ENCODE measurements around the gene CPSF3.

Gene CPSF3

DNA sequence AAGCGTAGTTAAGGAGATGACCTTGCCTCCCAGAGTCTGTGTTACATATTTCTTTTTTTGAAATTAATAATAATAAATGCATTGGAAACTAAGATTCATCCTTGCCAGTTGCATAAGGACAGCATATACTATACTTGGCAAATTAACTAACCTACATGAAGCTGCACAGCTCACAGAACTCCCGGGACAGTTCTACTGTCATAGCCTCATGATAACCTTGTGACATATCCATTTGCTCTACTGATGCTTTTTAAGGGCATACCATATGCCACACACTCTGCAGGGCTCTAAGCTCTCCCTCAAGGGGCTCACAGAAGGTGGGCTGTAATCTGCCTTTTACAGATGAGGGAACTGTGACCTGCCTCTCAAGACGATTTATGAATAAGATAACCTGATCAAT lies 3.9 kb upstream of the CPSF3 start:
- no peak for DNase-seq (ENCODE audit: low read depth)

DNA sequence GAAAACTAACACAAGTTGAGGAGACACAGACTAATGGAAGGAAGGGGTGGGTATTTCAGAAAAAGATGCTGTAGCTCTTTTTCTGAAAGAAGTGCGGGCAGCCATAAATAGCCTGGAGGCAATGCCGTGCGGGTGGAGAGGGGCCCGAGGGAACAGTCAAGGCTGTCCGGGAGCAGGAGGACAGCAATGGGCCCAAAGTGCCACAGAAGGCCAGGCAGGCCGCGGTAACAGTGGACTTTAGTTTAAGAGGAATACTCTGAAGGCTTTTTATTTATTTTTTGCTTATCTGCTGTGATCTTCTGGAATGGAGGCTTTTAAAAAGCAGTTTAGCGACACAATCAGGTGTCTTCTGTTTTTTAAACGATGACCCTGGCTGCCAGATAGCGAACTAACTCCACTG lies 3.0 kb upstream of the CPSF3 start:
- DNase-seq (ENCODE audit: low read depth) = no peak

DNA sequence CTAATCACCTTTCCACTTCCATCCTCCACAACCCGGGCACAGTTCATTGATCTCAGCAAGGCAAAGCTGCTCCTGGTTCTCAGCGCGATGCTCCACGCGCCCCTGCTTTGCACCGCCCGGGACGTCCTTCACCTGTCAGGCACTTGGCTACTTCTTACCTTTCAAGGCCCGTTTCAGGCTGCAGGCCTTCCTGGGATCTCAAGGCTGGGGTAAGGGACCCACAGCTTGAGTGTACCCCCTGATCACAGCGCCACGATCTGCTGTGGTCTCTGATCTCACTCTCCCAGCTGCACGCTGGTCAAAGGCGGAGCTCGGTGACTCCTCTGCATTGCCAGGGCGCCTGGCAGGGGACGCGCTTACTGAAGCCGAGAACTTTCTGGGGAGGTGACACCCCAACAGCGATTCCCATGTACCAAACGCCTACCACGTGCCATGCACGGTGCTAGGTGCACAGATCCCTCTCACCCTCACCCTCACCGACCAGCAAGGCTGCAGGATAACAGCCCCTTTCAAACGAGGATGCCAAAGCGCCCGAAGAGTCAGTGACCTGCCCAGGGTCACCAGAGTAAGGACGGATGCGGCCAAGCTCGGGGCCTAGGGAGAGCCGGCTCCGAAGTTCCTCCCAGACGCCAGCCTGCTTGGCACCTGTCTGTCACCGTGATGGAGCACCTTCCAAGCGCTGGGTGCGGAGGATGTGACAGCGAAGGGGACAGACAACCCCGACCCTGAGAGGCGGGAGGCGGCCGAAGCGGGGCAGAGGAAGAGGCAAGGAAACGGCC lies 944 bp upstream of the CPSF3 start:
- DNase-seq (ENCODE audit: low read depth) = peak; percentile 17

DNA sequence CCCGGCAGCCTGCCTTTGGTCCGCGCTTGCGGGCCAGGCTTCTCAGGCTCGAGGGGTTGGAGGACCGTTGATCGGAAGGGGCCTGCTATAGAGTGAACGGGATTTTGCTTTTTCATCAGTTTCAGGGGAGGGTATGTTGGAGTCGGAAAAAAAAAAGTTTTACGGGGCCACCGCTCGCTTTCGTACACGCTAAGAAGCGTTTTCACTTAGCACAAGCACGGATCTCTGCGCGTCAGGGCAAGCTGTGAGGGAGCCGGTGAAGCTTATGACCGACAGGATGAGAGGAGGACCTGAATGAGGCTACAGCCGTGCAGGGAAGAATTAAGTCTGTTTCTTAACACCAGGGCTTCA lies 443 bp downstream of the CPSF3 start:
- no peak for DNase-seq (ENCODE audit: low read depth)

DNA sequence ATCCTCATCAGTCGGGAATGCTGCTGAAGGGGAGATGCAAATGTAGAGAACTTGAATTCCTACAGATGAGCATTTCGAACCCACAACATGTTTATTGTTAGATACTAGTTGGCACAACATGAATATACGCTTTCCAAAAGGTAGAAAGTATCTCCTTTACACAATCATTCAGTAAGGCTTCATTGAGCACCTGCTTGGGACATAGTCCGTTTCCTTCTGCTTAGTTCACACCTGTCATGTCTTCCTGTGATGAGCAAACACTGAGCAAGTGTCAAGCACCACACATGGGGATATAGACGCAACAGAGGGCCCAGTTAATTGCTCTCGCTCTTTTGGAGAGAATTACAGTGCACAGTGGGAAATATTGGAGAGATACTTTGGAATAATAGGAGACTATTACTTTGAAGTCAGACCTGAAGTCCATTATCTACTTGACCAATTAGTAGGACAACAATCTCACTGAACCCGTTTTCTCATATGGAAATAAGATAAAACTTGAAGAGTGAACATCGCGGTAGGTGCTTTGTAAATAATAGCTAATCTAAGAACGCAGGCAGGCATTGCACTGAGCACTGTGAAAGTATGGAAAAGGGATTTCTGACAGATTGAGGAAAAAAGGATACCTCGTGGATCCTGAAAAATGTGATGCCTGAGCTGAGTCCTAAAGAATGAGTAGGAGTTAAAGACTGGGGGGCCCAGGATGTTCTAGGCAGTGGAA lies 1.2 kb downstream of the CPSF3 start:
- no peak for DNase-seq (ENCODE audit: low read depth)

DNA sequence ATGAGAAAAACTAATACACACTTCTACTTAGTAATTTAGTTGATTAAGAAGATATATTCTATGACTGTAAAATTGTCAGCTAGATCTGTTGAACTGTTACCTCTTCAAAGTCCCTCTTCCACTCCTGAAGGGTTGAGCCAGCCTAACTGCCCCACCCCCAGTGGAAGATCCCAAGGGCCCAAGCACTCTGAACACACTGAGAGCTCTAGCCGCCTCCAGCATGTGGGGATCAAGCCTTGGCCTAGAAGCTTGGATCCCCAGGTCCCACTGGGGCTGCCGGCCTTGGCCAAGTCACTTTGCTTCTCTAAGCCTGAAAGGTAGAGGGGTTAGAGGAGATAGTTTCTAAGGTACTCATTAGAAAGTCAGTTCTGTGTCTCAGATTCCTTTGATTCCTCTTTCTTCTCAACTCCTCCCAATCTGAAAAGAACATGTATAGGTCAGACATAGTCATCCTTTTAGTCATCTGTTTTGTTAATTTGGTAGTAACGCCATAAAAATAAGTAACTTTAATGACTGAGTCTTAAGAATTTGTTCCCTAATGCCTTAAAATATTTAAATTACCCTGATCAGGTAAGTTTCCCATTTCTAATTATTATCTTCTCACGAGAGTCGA lies 5.6 kb downstream of the CPSF3 start:
- no peak for DNase-seq (ENCODE audit: low read depth)

DNA sequence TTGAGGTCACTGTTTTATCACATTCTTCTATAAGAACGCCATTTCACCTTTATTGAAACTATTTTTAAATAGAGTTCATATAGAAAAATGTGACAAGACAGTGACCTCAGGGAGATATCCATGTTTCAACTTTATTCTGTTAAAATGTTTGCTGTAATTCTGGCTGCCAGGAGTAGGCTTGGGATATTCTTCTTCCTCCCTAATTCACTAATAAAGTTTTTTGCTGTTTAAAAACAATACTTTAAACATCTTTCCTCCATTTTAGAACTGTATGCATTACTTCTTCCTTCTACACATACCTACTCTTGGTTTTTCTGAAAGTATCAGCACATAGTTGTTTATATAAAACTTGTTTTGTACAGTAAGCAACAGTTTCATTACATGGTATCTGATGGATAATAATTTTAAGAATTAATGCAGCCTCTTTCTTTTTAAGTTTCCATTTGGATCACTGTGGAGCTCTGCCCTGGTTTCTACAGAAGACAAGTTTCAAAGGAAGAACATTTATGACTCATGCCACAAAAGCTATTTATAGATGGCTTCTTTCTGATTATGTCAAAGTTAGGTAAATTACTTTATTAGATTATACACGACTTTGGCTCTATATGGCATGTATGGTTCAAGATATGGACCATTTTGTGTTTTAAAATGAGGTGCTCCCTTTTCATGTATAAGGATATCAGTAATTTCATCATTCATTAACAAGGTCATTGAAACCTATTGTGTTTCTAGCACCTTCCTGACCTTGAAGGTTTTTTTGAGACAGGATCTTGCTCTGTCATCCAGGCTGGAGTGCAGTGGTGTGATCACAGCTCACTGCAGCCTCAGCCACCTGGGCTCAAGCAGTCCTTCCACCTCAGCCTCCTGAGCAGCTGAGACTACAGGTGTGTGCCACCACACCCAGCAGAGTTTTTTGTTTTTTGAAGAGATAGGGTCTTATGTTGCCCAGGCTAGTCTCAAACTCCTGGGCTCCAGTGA lies 7.2 kb downstream of the CPSF3 start:
- DNase-seq (ENCODE audit: low read depth) = no peak

DNA sequence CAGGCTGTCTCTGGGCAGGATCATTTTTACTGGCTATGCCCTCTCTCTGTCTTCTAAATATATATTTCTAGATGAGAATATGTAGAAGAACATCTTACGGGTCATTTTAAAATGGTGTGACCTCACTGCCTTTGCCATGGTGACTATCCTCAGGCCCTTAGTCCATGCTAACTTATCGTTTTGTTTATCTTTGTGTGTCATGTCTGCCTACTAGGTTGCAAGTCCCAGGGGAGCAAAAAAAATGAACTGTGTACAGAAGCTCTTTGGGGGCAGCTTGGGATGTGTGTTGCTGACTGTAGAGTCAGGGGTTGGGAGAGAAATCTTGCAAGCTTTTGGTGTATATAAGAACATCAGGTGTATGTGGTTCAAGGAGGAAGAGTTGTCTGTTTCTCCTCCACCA lies 11.0 kb downstream of the CPSF3 start:
- no peak for DNase-seq (ENCODE audit: low read depth)

DNA sequence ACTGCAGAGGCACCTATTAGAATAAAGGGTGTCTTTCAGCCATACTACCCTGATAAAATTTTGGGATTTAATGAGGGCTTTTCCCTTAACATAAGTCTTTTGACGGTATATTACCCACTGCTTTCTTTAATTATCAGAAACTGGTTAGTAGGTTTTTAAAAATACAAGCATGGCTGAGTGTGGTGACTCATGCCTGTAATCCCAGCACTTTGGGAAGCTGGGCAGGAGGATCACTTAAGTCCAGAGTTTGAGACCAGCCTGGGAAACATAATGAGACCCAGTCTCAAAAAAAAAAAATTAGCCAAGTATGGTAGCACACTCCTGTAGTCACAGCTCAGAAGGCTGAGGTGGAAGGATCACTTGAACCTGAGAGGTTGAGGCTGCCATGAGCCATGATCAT lies 16.1 kb downstream of the CPSF3 start:
- no peak for DNase-seq (ENCODE audit: low read depth)

DNA sequence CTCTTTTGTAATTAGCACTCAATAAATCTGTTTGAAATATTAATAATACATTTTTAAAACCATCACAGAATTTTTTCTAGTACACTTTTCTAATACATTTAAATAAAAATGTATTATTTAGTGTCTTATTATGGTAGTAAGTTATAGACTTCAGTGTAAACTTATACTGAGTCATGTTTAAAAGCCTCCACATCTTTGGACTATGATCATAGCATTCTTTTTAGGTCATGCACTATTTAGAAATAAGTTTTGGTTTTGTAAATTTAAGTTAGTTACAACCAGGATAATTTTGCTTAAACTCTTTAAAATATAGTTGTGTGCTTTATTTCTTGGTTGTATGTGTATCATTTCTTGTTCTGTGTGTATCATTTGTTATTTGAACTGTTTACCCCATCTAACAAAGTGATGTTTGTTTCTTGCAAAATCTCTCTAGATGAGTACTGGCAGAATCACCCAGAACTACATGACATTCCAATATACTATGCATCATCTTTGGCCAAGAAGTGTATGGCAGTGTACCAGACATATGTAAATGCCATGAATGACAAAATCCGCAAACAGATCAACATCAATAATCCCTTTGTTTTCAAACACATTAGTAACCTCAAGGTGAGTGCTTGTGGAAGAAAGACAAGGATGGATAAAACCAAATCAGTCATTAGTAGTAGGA lies 16.7 kb downstream of the CPSF3 start:
- no peak for DNase-seq (ENCODE audit: low read depth)

DNA sequence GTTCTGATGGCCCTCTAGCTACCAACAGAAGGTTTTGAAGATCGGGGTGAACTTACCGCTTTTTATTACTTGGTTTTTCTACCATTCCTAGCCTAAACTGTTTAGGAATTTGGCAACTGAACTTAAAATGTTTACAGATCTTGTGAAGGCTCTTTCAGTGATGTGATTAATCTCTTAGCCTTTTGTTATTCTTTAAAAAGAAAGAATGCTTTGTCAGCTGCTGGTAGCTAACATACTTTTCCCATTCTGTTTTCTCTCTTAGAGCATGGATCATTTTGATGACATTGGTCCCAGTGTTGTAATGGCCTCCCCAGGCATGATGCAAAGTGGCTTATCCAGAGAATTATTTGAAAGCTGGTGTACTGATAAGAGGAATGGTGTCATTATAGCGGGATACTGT lies 18.1 kb downstream of the CPSF3 start:
- DNase-seq (ENCODE audit: low read depth) = no peak

DNA sequence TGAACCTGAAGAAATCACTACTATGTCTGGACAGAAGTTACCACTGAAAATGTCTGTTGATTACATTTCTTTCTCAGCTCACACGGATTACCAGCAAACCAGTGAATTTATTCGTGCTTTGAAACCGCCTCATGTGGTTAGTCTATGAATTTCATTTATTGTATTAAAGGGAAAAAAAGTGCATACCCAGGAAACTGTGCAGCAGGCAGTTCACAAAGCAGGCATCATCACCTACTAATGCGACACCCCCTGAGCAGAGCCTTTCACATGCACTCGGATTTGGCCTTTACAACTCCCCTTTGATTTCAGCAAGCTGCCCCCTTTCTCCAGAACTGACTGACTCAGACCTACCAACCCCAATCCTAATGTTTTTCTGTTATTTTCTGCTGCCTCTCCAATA lies 20.1 kb downstream of the CPSF3 start:
- no peak for DNase-seq (ENCODE audit: low read depth)

DNA sequence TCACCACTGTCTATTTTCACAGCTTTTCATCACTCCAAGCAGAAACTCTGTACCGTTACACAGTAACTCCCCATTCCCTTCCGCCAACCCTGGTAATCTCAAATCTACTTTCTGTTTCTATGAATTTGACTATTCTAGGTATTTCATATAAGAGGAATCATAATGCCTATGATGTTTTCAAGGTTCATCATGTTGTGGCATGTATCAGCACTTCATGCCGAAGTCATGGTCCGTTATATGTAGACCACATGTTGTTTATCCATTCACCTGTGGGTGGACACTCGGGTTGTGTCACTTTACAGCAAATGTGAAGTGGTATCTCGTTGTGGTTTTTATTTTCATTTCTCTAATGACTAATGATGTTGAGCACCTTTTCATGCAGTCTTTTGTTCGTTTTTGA lies 21.6 kb downstream of the CPSF3 start:
- DNase-seq (ENCODE audit: low read depth) = no peak

DNA sequence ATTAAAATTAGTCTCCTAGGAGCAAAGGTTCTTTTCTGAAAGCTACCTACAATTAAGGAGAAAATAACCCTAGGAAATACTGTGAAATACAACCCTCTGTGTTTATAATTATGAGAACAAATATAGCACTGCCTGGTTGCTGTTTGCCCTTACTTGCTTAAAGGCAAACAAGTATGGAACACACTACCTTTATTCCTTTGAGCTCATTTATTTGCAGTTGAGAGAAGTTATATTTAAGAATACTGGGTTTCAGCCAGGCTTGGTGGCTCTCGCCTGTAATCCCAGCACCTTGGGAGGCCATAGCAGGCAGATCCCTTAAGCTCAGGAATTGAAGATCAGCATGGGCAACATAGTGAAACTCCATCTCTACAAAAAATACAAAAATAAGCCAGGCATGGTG lies 27.8 kb downstream of the CPSF3 start:
- DNase-seq (ENCODE audit: low read depth) = no peak

DNA sequence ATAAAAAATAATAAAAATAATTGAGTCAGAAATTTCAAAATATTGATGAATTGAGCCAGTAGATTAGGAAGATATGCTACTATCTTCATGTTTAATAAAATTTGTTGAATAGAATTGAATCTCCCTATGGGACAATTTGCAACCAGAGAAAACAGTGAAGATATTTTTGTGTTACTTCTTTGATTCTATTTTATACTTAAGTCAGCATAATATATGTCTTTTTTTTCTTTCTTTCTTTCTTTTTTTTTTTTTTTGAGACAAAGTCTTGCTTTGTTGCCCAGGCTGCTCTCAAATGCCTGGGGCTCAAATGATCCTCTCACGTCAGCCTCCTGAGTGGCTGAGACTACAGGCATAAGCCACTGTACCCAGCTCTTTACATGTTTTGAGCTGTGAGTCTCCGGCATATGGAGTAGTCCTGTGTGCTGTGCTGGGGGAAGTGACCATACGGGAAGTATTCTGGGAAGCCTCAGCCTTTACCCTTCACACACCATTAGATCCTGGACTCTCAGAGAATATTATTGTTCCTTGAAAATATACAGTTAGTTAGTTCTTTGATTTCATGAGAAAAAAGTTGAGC lies 37.1 kb downstream of the CPSF3 start:
- no peak for DNase-seq (ENCODE audit: low read depth)

DNA sequence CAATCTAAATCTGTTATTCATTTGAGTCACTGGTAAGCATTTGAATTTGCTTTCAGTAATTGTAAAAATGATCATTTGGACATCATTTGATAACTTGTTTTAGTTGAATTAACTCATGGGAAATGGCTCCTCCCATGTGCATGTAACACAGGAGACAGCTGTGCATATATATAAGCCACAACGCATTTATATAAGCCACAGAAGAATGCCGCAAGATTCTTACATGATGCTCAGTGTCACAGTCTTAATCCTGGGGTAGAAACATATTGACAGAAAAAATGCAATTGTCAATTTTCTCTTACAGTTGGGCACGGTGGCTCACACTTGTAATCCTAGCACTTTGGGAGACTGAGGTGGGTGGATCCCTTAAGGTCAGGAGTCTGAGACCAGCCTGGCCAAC lies 37.6 kb downstream of the CPSF3 start:
- DNase-seq (ENCODE audit: low read depth) = no peak

DNA sequence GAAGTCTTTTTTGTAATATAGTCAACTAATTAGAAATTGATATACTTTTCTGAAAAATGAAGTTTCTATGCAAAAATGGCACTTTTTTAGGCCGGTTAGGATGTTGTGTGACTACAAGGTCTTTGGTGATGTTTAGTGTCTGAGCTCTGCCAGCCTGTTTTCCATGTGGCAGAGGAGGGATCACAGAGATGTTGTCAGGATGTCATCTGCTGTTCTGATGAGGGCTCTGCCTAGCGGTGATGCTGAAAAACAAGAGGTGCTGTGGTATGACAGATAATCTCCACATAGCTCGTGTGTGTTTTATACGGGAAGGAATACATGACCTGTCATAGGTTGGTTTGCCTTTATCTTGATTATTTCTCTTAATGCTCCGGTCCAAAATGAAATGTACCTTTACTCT lies 38.9 kb downstream of the CPSF3 start:
- no peak for DNase-seq (ENCODE audit: low read depth)

DNA sequence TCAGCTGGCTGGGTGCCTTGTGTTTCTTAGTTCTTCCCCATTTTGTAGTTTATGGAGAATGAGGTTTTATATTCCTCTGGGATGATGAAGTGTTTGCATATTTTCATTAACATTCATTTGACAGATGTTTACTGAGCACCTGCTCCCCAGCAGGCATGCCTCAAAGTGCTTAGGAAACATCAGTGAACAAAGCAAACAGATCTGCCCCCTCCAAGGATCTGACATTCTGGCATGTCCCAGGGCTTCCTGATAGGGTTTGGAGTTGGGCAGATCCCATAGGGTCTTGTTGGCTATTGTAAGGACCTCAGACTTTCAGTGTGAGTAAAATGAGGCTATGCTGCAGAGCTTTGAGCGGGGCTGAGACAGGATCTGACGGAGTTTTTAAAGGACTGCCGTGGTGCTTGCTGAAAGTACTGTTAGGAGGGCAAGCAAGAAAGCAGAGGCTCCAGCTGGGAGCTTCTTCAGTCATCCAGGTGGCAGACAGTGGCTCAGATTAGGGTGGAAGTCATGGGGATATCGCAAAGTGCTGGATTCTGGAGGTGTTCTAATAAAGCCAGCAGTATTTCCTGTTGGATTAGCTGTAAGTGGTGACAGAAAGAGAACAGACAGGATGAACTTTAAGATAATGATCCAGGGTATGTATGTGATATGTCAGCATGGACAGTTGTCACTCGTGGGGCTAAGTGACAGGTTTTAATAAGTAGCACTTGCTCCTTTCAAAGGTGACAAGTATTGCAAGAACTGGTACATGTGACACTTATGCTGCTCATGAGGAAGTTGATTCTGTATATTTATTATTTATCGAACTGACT lies 39.6 kb downstream of the CPSF3 start:
- DNase-seq (ENCODE audit: low read depth) = no peak

DNA sequence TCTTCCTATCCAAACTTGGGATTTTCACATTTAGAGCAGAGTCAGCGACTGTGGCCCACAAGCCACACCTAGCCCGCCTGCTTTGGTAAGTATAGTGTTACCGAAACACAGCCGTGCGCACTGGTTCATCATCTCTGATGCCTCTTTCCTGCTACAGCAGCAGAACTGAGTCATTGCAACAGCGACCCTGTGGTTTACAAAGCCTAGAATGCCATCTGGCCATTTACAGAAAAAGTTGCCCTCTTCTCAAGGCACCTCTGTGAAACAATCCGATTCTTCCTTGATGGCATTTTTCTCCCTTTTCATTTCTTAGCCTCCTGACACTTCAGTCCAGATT lies 40.2 kb downstream of the CPSF3 start:
- no peak for DNase-seq (ENCODE audit: low read depth)

DNA sequence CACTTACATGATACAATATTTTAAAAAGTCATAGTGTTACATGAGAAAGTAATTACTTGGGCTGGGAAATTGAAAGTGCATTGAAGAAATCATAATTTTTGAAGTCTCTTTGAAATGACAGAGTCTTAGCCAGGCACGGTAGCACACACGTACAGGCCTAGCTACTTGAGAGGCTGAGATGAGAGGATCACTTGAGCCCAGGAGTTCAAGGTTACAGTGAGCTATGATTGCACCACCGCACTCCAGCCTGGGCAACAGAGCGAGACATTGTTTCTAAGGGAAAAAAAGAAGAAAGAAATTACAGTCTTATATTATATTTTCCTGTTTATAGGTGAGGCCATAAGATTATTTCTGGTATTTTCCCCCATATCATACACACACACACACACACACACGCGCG lies 41.7 kb downstream of the CPSF3 start:
- no peak for DNase-seq (ENCODE audit: low read depth)

Measured in stimulated activated CD8-positive, alpha-beta memory T cell treated with anti-CD3 and anti-CD28 coated beads, Interleukin-12 subunit alpha, Interleukin-12 subunit beta, amount 100 ng/mL, for 1 hour (primary cell).